Measurements from ENCODE around the gene TMED6. TPM values are rescaled to one million over a fixed set of nuclear protein-coding genes. Genes with fewer than 3 reads are reported as not detected.
A peak's percentile ranks its signal among the peaks of the same experiment; 100 is the strongest.

TMED6 gene
- total RNA-seq, 1 experiment from 2014 or later, result 0.91 TPM

DNA sequence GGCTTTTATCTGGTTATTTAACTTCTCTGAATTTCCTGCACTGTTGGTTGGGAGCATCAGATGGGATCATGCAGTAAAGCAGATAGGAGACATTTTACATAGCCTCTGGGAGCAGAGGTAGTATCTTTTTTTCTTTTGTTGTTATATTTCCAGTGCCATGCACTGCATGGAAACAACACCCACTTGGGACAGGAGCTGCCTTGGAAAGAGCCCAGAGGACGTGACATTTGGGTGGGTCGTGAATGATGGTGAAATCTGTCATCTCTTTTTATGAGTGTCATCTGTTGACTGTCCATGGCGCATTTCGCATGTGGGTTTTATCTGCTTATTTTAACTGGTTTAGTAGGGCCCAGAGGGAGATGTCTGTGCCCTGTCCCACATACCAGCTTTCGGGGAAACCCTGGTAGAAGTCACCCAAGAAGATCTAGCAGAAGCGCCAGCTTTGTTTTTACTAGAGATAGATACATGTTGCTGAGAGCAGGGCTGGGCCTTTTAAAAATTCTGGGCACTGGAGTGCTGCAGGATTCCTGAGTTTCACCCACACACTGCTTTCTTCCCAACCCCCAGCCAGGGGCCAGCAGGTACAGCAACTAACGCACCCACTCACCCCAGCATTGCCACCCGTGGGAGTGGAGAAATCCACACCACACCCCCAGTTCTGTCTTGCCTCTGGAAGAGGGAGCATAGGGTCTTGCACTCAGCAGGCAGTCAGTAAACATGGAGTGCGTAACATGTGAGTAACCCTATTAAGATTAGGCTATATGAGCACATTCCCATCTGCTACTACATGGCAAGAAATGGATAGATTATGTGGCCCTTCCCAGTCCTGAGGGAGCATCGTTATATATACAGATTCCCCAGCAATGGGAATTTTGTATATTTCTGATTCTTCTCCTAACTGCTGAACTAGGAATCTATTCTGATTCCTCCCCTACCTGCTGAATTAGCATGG, 42.6 kb upstream of the TMED6 start:
- Histone ChIP-seq H3K4me3 (replicated peaks in 1 of 2; ENCODE audit: low read depth in 1 of 2, low read length in 2 of 2) (no peak overlapping the region), H3K9ac (ENCODE audit: low read length) (peak overlapping the region; percentile 36), H3K27ac (ENCODE audit: low read depth, low read length) (peak overlapping the region; percentile 99), H2AFZ (ENCODE audit: low read depth, low read length, poor library complexity, severe bottlenecking) (no peak overlapping the region), H3K79me2 (ENCODE audit: insufficient read depth, low read length) (peaks cover 4% of the 10 kb centered on the region; the same call in 1 of the 2 replicates), H3K36me3 (ENCODE audit: control insufficient read depth in 1 of 2, insufficient read depth in 2 of 2, low read length in 2 of 2) (no peaks in the 10 kb centered on the region), H3K27me3 (ENCODE audit: insufficient read depth, low read length) (no peaks in the 10 kb centered on the region), H3K4me1 (ENCODE audit: control insufficient read depth in 1 of 2, insufficient read depth in 2 of 2, low read length in 2 of 2) (peaks cover 80 to 84% of the 10 kb centered on the region in 2 experiments), H4K20me1 (ENCODE audit: insufficient read depth) (no peaks in the 10 kb centered on the region), H3K9me2 (ENCODE audit: insufficient read depth) (no peaks in the 10 kb centered on the region), H3K4me2 (ENCODE audit: low read length) (peak overlapping the region; percentile 46), H3K9me3 (ENCODE audit: control insufficient read depth in 1 of 2, insufficient read depth in 1 of 2, low read depth in 1 of 2, low read length in 2 of 2) (no peaks in the 10 kb centered on the region)
- TF ChIP-seq SP1 (IDR thresholded peaks at IDR 0.05; ENCODE audit: low read depth) (no peak), SRF (IDR thresholded peaks at IDR 0.05; ENCODE audit: low read depth) (no peak), SIN3A (IDR thresholded peaks at IDR 0.05; ENCODE audit: low read depth) (no peak), RAD21 (IDR thresholded peaks at IDR 0.05; ENCODE audit: low read depth) (no peak), FOSL1 (IDR thresholded peaks at IDR 0.05; ENCODE audit: low read depth) (no peak), POLR2AphosphoS5 (IDR thresholded peaks at IDR 0.05; ENCODE audit: low read depth, low read length) (no peak), REST (IDR thresholded peaks at IDR 0.05; ENCODE audit: low read depth) (no peak), ZFX (IDR thresholded peaks at IDR 0.05) (no peak), CEBPB (IDR thresholded peaks at IDR 0.05; ENCODE audit: low read depth) (no peak), ZNF274 (IDR thresholded peaks at IDR 0.05; ENCODE audit: low read depth, low read length) (no peak), MAX (IDR thresholded peaks at IDR 0.05) (no peak), YY1 (IDR thresholded peaks at IDR 0.05; ENCODE audit: extremely low read depth, insufficient replicate concordance, low read depth, low read length) (no peak), TCF7L2 (IDR thresholded peaks at IDR 0.05; ENCODE audit: borderline replicate concordance, extremely low read depth, insufficient read depth, insufficient read length) (no peak), EGR1 (IDR thresholded peaks at IDR 0.05; ENCODE audit: low read depth) (no peak), POLR2A (IDR thresholded peaks at IDR 0.05; ENCODE audit: borderline replicate concordance, extremely low read depth, insufficient read depth, insufficient read length) (no peak), CBX3 (IDR thresholded peaks at IDR 0.05; ENCODE audit: low read depth) (no peak)
- TF ChIP-seq, protein P1, sequence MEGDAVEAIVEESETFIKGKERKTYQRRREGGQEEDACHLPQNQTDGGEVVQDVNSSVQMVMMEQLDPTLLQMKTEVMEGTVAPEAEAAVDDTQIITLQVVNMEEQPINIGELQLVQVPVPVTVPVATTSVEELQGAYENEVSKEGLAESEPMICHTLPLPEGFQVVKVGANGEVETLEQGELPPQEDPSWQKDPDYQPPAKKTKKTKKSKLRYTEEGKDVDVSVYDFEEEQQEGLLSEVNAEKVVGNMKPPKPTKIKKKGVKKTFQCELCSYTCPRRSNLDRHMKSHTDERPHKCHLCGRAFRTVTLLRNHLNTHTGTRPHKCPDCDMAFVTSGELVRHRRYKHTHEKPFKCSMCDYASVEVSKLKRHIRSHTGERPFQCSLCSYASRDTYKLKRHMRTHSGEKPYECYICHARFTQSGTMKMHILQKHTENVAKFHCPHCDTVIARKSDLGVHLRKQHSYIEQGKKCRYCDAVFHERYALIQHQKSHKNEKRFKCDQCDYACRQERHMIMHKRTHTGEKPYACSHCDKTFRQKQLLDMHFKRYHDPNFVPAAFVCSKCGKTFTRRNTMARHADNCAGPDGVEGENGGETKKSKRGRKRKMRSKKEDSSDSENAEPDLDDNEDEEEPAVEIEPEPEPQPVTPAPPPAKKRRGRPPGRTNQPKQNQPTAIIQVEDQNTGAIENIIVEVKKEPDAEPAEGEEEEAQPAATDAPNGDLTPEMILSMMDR (IDR thresholded peaks at IDR 0.05 in 2 of 3, conservative IDR thresholded peaks at IDR 0.05 in 1 of 3; ENCODE audit: borderline replicate concordance in 1 of 3, insufficient read depth in 1 of 3, low read depth in 2 of 3, low read length in 2 of 3), result no peak
- ATAC-seq (no peak), DNase-seq (ENCODE audit: low read depth, low spot score) (no peak)
- RAD21 ChIA-PET (ENCODE audit: low non-redundant PET in 1 of 2, low total read pairs in 2 of 2, uncharacterized antibody in 2 of 2, unreplicated experiment in 2 of 2), result no interaction called here
- CTCF ChIA-PET, result interaction anchor here (0.6 to 0.7 kb wide), 2 partner anchors 13 to 24 kb away, joined by 3 read pairs; no protein-coding TSS in a partner anchor
- intact Hi-C loops (cut with micrococcal nuclease), result no loop called here
- no TSS peak for BruUV-seq (replicated peaks)
- POLR2A ChIA-PET, result interaction anchor here (0.6 to 2.8 kb wide), 5 partner anchors 10 to 143 kb away, joined by 3 to 9 read pairs (median 3); no protein-coding TSS in a partner anchor
